ENCODE data around the gene IARS1.
A peak's percentile ranks its signal among the peaks of the same experiment; 100 is the strongest.

The IARS1 gene

DNA sequence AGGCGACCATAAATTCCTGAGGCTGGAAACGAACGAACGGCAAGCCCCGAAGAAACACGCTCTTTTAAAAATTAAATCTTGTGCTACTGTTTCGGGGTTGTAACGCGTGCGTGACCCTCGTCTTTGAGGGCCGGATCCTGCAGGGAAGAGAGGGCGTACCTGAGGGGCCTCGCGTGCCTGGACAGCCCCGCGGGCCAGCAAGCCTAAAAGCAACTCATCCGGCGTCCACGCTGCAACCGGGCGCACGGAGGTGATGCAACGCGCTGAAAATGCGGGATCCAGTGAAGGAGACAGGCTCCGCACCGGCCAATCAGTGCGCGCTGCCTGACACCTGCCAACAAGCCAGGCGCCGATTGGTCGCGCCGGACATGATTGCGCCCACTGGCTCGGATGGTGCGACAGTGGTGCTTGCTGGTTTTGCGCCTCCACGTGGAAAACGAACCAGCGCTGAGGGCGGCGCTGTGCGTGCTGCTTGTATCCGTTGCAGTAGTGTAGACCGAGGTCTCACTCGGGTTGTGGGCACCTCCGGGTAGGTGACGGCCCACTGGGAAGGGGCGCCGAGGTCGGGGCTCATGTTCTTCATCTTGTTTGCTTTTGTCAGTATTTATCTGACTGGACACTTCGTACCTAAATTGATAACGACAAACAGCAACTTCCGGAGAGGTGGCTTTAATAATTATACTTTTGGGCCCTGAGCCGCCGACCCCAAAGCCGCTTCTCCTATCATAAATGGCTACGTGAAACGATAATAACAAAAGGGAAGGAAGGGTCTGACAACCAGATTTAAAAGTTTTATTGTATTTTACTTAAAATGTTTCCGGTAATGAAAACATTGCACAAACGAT lies at the start of gene IARS1:
IARS1 (minus strand) TSS at position 246 of the 845 bp plus-strand sequence. CDS start 4,278 bp downstream, outside the sequence.
- peaks cover 90% of the 10 kb centered on the region for H3K36me3 Mint-ChIP-seq (ENCODE audit: low read depth)
- H3K27ac Mint-ChIP-seq, result peak within 1 kb of the TSS; percentile 99
- H3K4me1 Mint-ChIP-seq (ENCODE audit: low read depth), result peaks cover 68% of the 10 kb centered on the region
- peak; percentile 100 for DNase-seq
- H3K9me3 Mint-ChIP-seq, result no peaks in the 10 kb centered on the region
- no peaks in the 10 kb centered on the region for H3K27me3 Mint-ChIP-seq
- H3K4me3 Mint-ChIP-seq, result peak within 1 kb of the TSS; percentile 96

DNA sequence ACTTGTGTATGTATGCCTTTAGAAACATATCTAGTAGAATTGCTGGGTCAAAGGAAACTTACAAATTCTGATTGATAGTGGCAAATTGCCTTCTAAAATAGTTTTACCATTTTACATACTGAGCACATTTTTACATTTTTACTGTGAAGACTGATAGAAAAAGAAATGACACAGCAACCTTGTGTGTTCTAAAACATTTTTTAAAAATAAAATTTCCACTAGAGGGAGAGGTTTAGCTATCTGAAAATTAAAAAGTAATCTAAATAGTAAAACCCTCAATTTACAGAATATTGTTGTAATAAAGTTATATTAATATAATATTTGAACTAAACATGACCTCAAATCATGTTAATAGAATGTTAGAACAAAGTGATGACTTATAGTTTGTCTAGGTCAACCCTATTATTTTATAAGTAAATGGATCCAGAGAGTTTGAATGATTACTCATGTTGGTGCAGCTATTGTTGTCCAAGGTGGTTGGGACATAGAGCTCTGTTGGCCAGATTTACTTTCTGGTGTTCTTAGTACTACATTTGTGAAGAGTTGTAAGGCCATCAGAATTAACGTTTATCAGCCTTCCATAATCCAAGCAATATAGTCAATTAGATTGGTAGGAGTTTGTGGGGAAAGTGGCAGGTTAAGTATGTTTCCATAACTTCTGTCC lies 49.5 kb upstream of the IARS1 start:
- Mint-ChIP-seq H3K27me3 (no peaks in the 10 kb centered on the region), H3K4me1 (ENCODE audit: low read depth) (no peaks in the 10 kb centered on the region), H3K36me3 (ENCODE audit: low read depth) (peaks cover 71% of the 10 kb centered on the region), H3K9me3 (peaks cover 7% of the 10 kb centered on the region), H3K4me3 (no peak overlapping the region), H3K27ac (no peak overlapping the region)
- DNase-seq, result no peak

DNA sequence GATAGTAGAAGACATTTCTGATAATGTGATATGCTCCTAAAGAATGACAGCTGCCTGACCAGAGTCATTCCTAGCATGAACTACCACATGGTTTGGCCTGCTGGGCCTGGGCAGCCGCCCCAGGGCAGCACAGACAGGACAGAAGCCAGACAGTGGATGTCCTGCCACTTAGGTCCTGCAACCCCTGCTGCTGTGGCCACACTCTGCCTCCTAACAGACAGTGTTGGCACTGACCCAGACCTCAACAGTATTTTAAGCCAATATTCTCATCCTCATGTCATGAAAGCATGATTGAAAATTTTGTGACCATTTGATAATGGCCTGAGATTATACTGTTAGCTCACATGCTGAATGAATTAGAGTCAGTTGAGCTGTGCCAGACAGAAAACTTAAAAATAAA lies 48.1 kb upstream of the IARS1 start:
- no peaks in the 10 kb centered on the region for H3K27me3 Mint-ChIP-seq
- no peak overlapping the region for H3K27ac Mint-ChIP-seq
- H3K36me3 Mint-ChIP-seq (ENCODE audit: low read depth), result peaks cover 73% of the 10 kb centered on the region
- no peak for DNase-seq
- no peak overlapping the region for H3K4me3 Mint-ChIP-seq
- H3K9me3 Mint-ChIP-seq, result peaks cover 7% of the 10 kb centered on the region
- H3K4me1 Mint-ChIP-seq (ENCODE audit: low read depth), result no peaks in the 10 kb centered on the region

DNA sequence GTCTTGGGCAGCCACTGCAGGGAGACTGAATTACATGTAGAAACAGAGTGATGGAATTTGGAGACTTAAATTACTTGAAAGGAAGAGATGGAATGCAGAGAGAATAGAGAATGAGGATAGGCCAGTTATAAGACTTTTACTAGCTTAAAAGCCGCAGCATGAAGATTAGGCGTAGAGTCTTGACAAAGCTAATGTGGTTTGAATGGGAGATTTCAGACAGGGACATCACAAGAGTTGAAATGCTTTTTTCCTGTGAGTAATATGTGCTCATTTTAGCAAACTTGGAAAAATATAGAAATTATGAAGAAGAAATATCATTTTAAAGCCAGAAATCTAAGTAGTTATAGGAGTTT lies 39.8 kb upstream of the IARS1 start:
- Mint-ChIP-seq H3K27me3 (no peaks in the 10 kb centered on the region), H3K4me3 (no peak overlapping the region), H3K27ac (no peak overlapping the region), H3K9me3 (no peaks in the 10 kb centered on the region), H3K4me1 (ENCODE audit: low read depth) (peaks cover 9% of the 10 kb centered on the region), H3K36me3 (ENCODE audit: low read depth) (peaks cover 59% of the 10 kb centered on the region)
- no peak for DNase-seq

DNA sequence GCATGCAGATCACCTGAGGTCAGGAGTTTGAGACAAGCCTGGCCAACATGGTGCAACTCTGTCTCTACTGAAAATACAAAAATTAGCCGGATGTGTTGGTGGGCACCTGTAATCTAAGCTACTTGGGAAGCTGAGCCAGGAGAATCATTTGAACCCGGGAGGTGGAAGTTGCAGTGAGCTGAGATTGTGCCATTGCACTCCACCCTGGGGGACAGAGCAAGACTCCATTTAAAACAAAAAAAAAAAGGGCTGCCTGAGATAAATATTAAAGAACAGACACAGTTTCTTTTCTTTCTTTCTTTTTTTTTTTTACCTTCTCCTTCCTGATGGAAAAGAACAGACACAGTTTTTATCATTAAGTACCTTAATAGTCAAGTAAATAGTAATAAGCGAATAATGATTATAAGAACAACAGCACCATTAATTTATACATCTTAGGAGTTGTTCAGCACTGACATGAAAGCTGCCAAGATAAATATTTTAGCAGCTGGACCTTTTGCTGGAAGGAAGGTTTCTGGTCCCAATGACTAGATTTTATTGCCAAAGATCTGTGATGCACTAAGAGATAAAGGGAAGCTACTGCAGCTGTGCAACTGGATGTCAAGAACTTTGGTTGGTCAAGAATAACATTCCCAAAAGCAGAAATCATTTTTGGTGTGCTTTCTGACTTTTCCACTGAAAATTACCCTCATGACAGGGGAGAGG lies 39.2 kb upstream of the IARS1 start:
- H3K4me3 Mint-ChIP-seq, result no peak overlapping the region
- H3K4me1 Mint-ChIP-seq (ENCODE audit: low read depth), result peaks cover 14% of the 10 kb centered on the region
- no peak overlapping the region for H3K27ac Mint-ChIP-seq
- no peaks in the 10 kb centered on the region for H3K27me3 Mint-ChIP-seq
- peaks cover 54% of the 10 kb centered on the region for H3K36me3 Mint-ChIP-seq (ENCODE audit: low read depth)
- no peak for DNase-seq
- H3K9me3 Mint-ChIP-seq, result no peaks in the 10 kb centered on the region

DNA sequence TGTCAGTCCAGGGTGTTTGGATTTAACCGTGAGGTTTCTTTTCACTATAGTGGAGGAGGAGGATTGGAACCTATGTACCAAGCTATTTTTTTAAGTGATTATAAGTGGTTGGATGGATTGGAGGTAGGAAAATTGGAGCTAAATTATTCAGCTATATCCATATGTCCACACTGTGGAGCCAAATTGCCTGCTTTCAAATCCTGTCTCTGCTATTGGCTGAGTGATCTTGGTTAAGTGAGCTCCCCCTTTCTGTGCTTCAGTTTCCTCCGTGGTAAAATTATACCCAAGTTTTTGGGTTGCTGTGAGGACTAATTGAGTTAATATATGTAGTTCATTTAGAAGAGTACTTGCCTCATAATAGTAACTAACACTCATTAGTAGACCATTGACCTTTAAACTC lies 34.7 kb upstream of the IARS1 start:
- no peak overlapping the region for H3K27ac Mint-ChIP-seq
- no peaks in the 10 kb centered on the region for H3K9me3 Mint-ChIP-seq
- peaks cover 33% of the 10 kb centered on the region for H3K4me1 Mint-ChIP-seq (ENCODE audit: low read depth)
- no peaks in the 10 kb centered on the region for H3K27me3 Mint-ChIP-seq
- no peak overlapping the region for H3K4me3 Mint-ChIP-seq
- DNase-seq, result no peak
- H3K36me3 Mint-ChIP-seq (ENCODE audit: low read depth), result peaks cover 47% of the 10 kb centered on the region

DNA sequence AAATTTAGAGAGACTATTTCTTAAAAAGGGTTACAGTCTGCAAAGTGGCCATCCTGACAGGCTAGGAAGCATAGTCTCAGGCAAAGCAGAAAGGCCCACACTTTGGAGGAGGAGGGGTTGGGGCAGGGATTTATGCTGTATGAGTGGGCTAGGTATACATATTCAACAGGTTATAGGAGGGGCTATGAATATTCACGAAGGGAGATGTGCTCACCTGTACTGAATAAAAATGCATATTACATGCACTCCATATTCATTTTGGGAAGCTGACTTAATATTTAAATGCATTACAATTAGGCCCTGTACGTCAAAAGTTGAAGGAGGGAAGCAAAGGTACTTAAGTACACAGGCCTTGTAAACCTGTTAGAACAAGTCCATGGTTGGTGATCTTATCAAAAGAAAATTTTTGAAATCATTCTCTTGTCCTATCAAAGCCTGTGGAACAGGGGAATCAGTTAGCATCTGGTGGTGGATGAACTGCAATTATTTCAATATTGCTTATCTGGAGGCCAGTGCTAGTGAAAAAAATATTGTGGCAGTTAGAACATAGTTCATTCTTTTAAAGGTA lies 33.9 kb upstream of the IARS1 start:
- Mint-ChIP-seq H3K27me3 (no peaks in the 10 kb centered on the region), H3K4me1 (ENCODE audit: low read depth) (peaks cover 41% of the 10 kb centered on the region), H3K36me3 (ENCODE audit: low read depth) (peaks cover 47% of the 10 kb centered on the region), H3K27ac (peak overlapping the region; percentile 100), H3K9me3 (no peaks in the 10 kb centered on the region), H3K4me3 (peak overlapping the region; percentile 98)
- DNase-seq, result no peak

DNA sequence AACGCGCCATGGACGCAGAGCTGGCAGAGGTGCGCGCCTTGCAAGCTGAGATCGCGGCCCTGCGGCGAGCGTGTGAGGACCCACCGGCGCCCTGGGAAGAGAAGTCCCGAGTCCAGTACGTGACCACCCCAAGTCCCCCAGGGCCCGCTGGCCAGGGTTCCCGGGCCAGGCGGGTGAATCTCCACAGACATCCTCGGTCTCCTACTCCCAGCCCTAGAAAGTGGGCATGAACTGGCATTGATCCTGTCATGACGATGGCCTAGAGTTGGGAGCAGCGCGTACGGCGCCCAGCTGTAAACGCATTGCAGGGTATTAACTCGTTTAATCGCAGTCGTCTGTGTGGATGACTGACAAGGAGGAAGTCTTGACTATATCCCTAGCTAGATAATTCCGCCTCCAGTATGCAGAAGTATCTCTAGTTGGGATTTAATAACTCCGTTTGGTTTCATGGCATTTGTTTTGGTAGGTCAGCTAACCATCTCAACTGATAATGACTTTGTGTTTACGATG lies 32.5 kb upstream of the IARS1 start:
- Mint-ChIP-seq H3K27ac (peak overlapping the region; percentile 100), H3K4me3 (peak overlapping the region; percentile 98), H3K36me3 (ENCODE audit: low read depth) (peaks cover 50% of the 10 kb centered on the region), H3K27me3 (no peaks in the 10 kb centered on the region), H3K9me3 (no peaks in the 10 kb centered on the region), H3K4me1 (ENCODE audit: low read depth) (peaks cover 47% of the 10 kb centered on the region)
- no peak for DNase-seq

DNA sequence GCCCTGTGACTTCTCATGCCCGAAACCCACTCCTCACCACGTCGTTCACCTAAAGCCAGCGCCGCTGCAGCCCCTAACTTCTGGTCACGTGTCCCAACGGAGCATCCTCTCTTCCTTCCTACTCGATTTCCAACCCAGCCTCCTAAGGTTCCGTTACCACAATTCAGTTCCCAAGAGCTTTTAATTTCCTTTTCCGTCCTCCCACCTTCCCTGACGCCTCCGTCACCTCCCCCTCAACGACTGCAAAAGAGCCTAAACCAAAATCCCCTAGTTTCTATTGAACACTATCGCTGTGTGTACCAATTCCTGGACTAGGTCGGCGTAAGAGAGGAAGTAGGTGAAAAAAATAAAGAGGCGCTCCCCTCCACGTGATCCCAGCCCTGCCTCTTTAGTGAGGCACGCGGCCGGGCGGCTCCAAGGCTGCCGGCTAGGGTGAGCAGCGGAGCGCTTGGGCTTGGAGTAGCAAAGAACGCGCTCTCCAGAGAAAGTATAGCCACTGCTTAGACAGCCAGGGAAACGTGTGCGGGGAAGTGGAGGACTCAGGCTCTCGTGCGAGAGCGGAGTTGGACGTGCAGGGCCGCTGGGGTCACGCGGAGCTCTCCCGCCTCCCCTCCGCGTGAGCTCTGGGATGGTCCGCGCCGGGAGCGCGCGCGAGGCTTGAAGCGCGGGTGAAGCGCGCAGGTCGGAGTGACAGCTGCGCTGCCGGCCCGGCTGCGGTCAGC lies 31.9 kb upstream of the IARS1 start, which contains the start of the genes CENPP and NOL8:
CENPP (plus strand) TSS at position 685 of the 722 bp plus-strand sequence.
NOL8 (minus strand) TSS at position 82 of the 722 bp plus-strand sequence. CDS start 1,189 bp downstream, outside the sequence.
- Mint-ChIP-seq H3K27me3 (no peaks in the 10 kb centered on the region), H3K4me1 (ENCODE audit: low read depth) (peaks cover 49% of the 10 kb centered on the region), H3K36me3 (ENCODE audit: low read depth) (peaks cover 55% of the 10 kb centered on the region), H3K4me3 (peak within 1 kb of the TSS; percentile 98), H3K9me3 (no peaks in the 10 kb centered on the region), H3K27ac (peak within 1 kb of the TSS; percentile 100)
- peak; percentile 88 for DNase-seq

DNA sequence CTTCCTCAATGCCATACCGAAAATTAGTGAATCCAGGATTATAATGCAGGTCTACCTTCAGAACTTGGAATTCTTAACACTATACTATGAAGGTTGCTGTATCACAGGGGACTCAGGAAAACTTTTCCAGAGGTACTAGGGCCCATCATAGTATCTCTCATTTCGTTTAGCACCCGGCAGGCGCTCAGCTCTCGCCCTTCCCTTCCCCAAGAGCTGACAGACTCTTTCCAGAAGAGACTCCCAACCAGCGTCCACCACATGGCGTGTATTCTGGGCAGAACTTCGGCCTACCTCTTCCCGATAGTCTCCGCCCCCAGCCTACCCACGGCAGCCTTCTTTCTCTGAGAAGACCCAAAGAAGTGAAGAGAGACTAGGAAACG lies 31.4 kb upstream of the IARS1 start:
- H3K27me3 Mint-ChIP-seq, result no peaks in the 10 kb centered on the region
- peak overlapping the region; percentile 100 for H3K27ac Mint-ChIP-seq
- peak overlapping the region; percentile 98 for H3K4me3 Mint-ChIP-seq
- H3K36me3 Mint-ChIP-seq (ENCODE audit: low read depth), result peaks cover 61% of the 10 kb centered on the region
- no peak for DNase-seq
- peaks cover 51% of the 10 kb centered on the region for H3K4me1 Mint-ChIP-seq (ENCODE audit: low read depth)
- H3K9me3 Mint-ChIP-seq, result no peaks in the 10 kb centered on the region

DNA sequence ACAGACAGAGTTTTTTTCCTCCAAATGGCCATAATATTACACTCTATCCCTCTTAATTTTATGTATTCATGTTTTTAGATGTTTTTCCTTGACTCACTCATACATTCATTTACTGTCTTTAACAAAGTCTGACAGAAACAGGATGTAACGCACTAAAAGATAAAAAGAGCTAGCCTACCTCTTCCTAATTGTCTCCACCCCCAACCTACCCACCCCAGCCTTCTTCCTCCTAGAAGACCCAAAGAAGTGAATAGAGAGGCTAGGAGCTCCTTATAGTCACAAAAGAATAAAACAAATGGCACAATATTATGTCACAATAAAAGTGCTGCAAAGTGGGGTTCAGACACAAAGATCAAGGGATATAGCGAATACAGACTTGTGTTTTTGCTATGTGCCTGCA lies 30.9 kb upstream of the IARS1 start:
- Mint-ChIP-seq H3K4me1 (ENCODE audit: low read depth) (peaks cover 51% of the 10 kb centered on the region), H3K36me3 (ENCODE audit: low read depth) (peaks cover 65% of the 10 kb centered on the region), H3K27ac (peak overlapping the region; percentile 100), H3K4me3 (peak overlapping the region; percentile 98), H3K9me3 (no peaks in the 10 kb centered on the region), H3K27me3 (no peaks in the 10 kb centered on the region)
- DNase-seq, result no peak

DNA sequence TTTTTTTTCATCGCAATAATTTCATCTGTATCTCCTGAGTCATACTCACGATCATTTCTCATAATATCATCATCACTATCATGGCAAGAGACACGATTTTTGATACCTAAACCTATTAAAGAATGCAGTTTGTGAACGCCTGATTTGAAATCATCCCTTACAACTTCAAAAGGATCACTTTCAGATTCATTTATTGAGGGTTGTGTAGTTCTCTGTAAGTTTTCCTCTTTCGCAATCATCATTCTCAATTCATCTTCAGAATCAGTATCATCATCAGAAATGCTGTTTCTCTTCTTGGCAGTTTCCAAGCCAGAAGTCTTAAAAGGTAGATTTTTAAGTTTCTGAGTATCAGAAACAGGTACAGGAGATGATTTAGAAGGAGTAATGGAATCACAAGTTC lies 22.0 kb upstream of the IARS1 start:
- DNase-seq, result no peak
- H3K9me3 Mint-ChIP-seq, result no peaks in the 10 kb centered on the region
- H3K36me3 Mint-ChIP-seq (ENCODE audit: low read depth), result peaks cover 98% of the 10 kb centered on the region
- H3K27me3 Mint-ChIP-seq, result no peaks in the 10 kb centered on the region
- no peak overlapping the region for H3K4me3 Mint-ChIP-seq
- H3K4me1 Mint-ChIP-seq (ENCODE audit: low read depth), result peaks cover 46% of the 10 kb centered on the region
- H3K27ac Mint-ChIP-seq, result peak overlapping the region; percentile 81

DNA sequence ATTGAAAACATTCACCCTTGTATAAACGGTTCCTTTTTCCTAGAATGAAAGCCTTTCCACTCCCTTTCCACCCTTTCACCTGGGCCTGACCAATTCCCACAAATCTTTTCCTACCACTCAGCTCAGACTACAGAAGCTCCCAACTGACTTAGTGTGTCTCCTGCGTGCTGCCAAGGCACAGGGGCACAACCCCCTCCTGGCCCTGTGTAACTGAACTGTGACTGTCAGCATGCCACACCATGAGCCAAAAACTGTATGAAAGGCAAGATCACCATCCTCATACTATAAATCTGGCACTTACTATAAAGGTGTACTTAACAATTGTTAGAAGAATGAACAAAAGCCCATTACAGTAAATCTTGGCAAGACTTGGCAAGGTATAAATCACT lies 20.1 kb upstream of the IARS1 start:
- Mint-ChIP-seq H3K9me3 (no peaks in the 10 kb centered on the region), H3K36me3 (ENCODE audit: low read depth) (peaks cover 98% of the 10 kb centered on the region), H3K27me3 (no peaks in the 10 kb centered on the region), H3K4me1 (ENCODE audit: low read depth) (peaks cover 43% of the 10 kb centered on the region), H3K27ac (peak overlapping the region; percentile 74), H3K4me3 (no peak overlapping the region)
- DNase-seq, result no peak
